IPS-20b (cell line): ENCODE data around the gene GULP1.

Experiments used
- H3K27ac ChIP-seq: one replicate; pipeline ENCODE4 v1.5.1; 2013; ENCODE audit warnings: low read length
- H3K27me3 ChIP-seq: 2 replicates; pipeline ENCODE4 v1.6.1; 2013; ENCODE audit warnings: mild to moderate bottlenecking, low read length, inconsistent platforms; ENCODE audit not compliant: insufficient read depth
- H3K36me3 ChIP-seq: 2 replicates; pipeline ENCODE4 v1.6.1; 2013; ENCODE audit warnings: low read depth, mild to moderate bottlenecking, inconsistent platforms, low read length, moderate library complexity; ENCODE audit not compliant: insufficient read depth
- H3K4me1 ChIP-seq: 2 replicates; pipeline ENCODE4 v1.6.1; 2013; ENCODE audit warnings: mild to moderate bottlenecking, control low read depth, inconsistent platforms, low read length, moderate library complexity; ENCODE audit not compliant: insufficient read depth
- H3K4me3 ChIP-seq: 2 replicates; pipeline ENCODE4 v1.5.1; 2013; ENCODE audit warnings: mild to moderate bottlenecking, low read length, inconsistent platforms
- H3K9ac ChIP-seq: 2 replicates; pipeline ENCODE4 v1.6.1; 2013; ENCODE audit warnings: low read depth, mild to moderate bottlenecking, inconsistent platforms, low read length, moderate library complexity
- H3K9me3 ChIP-seq: 2 replicates; pipeline ENCODE4 v1.6.1; 2013; ENCODE audit warnings: mild to moderate bottlenecking, low read depth, low read length, inconsistent platforms; ENCODE audit not compliant: insufficient read depth

Gene GULP1

GRCh38 chr2:188412190-188412589, 120.5 kb downstream of the GULP1 start:
- H3K27me3 ChIP-seq = no peaks in the 10 kb centered on the region
- 0 out of 2 replicates have a peak, but pooled peaks cover 5% of the 10 kb centered on the region for H3K36me3 ChIP-seq
- no peaks in the 10 kb centered on the region for H3K9me3 ChIP-seq
- no peak overlapping the region for H3K4me3 ChIP-seq
- peaks cover 15% of the 10 kb centered on the region for H3K4me1 ChIP-seq
- no peak overlapping the region for H3K9ac ChIP-seq
- H3K27ac ChIP-seq = no peak overlapping the region

DNA sequence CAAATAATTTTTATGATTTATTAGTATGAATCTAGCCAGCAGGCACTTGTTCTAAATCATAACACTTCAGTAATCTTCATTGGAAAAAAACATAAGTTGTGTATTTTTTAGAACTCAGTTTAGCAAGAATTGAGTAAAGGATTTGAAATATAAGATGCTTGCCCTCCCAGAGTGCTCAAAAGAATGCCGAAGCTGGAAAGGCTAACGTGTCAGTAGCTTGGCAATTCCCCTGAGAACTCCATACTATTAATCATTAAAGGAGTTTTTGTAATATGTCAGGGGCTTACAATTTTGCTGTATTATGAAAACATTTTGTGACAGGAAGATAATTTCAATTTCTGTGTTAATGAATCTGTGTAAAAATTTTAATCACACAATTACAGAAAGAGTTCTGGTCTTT, 122.7 kb downstream of the GULP1 start:
- H3K4me1 ChIP-seq = peaks cover 15% of the 10 kb centered on the region
- 0 out of 2 replicates have a peak, but pooled peaks cover 5% of the 10 kb centered on the region for H3K36me3 ChIP-seq
- no peaks in the 10 kb centered on the region for H3K9me3 ChIP-seq
- H3K27me3 ChIP-seq = no peaks in the 10 kb centered on the region
- no peak overlapping the region for H3K27ac ChIP-seq
- H3K9ac ChIP-seq = no peak overlapping the region
- no peak overlapping the region for H3K4me3 ChIP-seq

- no peak overlapping the region for H3K27ac ChIP-seq
- H3K27me3 ChIP-seq = no peaks in the 10 kb centered on the region
- H3K9ac ChIP-seq = no peak overlapping the region
- H3K4me1 ChIP-seq = peaks cover 10% of the 10 kb centered on the region
- 0 out of 2 replicates have a peak, but pooled peaks cover 5% of the 10 kb centered on the region for H3K36me3 ChIP-seq
- no peak overlapping the region for H3K4me3 ChIP-seq
- H3K9me3 ChIP-seq = no peaks in the 10 kb centered on the region
These were observed 123.4 kb downstream of the GULP1 start for GRCh38 chr2:188414869-188415753.

GRCh38 chr2:188415754-188416083, 124.0 kb downstream of the GULP1 start:
- Histone ChIP-seq H3K4me1 (peaks cover 5% of the 10 kb centered on the region), H3K9ac (no peak overlapping the region), H3K27ac (no peak overlapping the region), H3K36me3 (0 out of 2 replicates have a peak, but pooled peaks cover 5% of the 10 kb centered on the region), H3K9me3 (peaks cover 5% of the 10 kb centered on the region; the same call in 1 of the 2 replicates), H3K4me3 (no peak overlapping the region), H3K27me3 (no peaks in the 10 kb centered on the region)

DNA sequence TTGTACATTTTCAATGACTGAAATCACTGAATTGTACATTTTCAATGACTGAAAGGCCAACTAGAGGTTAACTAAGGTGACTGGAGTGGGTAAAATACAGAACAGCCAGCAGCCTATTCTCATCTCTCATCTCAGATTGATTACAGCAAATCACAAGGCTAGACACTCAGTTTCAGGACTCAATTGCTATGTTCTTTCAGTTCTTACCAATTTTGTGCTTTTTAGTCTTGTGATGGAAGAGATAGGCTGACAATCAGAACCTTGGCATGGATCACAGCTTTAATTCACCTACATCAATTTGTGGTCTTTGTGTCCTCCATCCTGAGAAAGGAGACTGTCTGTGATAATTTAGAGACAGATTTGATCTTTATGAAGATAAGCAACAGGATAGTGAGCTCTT, 124.7 kb downstream of the GULP1 start:
- Histone ChIP-seq H3K4me1 (peaks cover under 1% of the 10 kb centered on the region), H3K9ac (no peak overlapping the region), H3K4me3 (no peak overlapping the region), H3K27ac (no peak overlapping the region), H3K27me3 (no peaks in the 10 kb centered on the region), H3K9me3 (peaks cover 5% of the 10 kb centered on the region; the same call in 1 of the 2 replicates), H3K36me3 (0 out of 2 replicates have a peak, but pooled peaks cover 5% of the 10 kb centered on the region)

DNA sequence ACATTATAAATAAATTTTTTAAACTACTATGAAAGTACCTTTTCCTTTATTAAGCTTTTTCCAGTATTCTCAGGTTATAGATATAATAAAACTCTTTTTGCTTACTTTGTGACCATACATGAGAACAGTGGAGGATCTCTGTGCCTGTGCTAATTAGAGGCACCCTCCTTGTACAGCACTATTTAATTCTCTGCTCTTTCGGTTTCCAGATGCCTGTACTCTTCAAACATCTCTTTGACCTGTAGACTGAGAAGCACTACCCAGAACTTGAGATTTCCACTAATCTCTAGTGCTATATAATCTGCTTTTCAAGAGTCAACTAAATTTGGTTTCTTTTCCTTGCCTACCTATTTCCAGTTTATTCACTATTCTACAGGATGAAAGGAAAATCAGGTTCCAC, 131.1 kb downstream of the GULP1 start:
- peaks cover 29% of the 10 kb centered on the region for H3K4me1 ChIP-seq
- no peak overlapping the region for H3K4me3 ChIP-seq
- peaks cover 5% of the 10 kb centered on the region; the same call in 1 of the 2 replicates for H3K9me3 ChIP-seq
- no peaks in the 10 kb centered on the region for H3K36me3 ChIP-seq
- no peaks in the 10 kb centered on the region for H3K27me3 ChIP-seq
- H3K27ac ChIP-seq = no peak overlapping the region
- H3K9ac ChIP-seq = no peak overlapping the region

GRCh38 chr2:188425266-188425665, 133.6 kb downstream of the GULP1 start:
- Histone ChIP-seq H3K27me3 (no peaks in the 10 kb centered on the region), H3K9me3 (peaks cover 4% of the 10 kb centered on the region; the same call in 1 of the 2 replicates), H3K27ac (no peak overlapping the region), H3K36me3 (no peaks in the 10 kb centered on the region), H3K4me3 (no peak overlapping the region), H3K4me1 (peaks cover 34% of the 10 kb centered on the region), H3K9ac (no peak overlapping the region)

DNA sequence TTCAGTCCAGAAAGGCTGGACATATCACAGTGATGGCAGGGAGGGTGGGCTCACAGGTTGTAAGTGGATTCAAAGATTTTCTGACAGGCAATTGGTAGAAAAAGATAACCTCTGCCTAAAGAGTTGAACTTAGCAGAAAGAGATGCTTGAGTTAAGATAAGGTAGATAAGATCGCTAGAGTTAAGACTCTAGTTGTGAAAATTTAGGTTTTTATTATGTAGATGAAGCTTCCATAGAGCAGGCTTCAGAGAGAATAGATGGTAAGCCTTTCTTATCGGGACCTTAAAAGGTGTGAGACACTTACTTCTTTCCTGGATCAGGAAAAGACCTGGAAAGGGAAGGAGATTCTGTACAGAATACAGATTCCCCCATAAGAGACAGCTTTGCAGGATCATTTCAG, 134.4 kb downstream of the GULP1 start:
- no peak overlapping the region for H3K4me3 ChIP-seq
- H3K27ac ChIP-seq = no peak overlapping the region
- no peaks in the 10 kb centered on the region for H3K27me3 ChIP-seq
- H3K9ac ChIP-seq = no peak overlapping the region
- H3K36me3 ChIP-seq = no peaks in the 10 kb centered on the region
- H3K4me1 ChIP-seq = peaks cover 34% of the 10 kb centered on the region
- no peaks in the 10 kb centered on the region for H3K9me3 ChIP-seq

GRCh38 chr2:188430705-188431104, 139.0 kb downstream of the GULP1 start:
- no peak overlapping the region for H3K27ac ChIP-seq
- H3K27me3 ChIP-seq = no peaks in the 10 kb centered on the region
- no peak overlapping the region for H3K4me3 ChIP-seq
- no peaks in the 10 kb centered on the region for H3K36me3 ChIP-seq
- no peaks in the 10 kb centered on the region for H3K9me3 ChIP-seq
- no peak overlapping the region for H3K9ac ChIP-seq
- peaks cover 29% of the 10 kb centered on the region for H3K4me1 ChIP-seq

- Histone ChIP-seq H3K9ac (no peak overlapping the region), H3K36me3 (no peaks in the 10 kb centered on the region), H3K27ac (no peak overlapping the region), H3K9me3 (no peaks in the 10 kb centered on the region), H3K27me3 (no peaks in the 10 kb centered on the region), H3K4me3 (no peak overlapping the region), H3K4me1 (peaks cover 12% of the 10 kb centered on the region; the same call in 1 of the 2 replicates)
These were observed 142.3 kb downstream of the GULP1 start for GRCh38 chr2:188434018-188434417.

- no peaks in the 10 kb centered on the region for H3K9me3 ChIP-seq
- H3K27ac ChIP-seq = no peak overlapping the region
- no peak overlapping the region for H3K9ac ChIP-seq
- H3K4me3 ChIP-seq = no peak overlapping the region
- H3K27me3 ChIP-seq = no peaks in the 10 kb centered on the region
- H3K4me1 ChIP-seq = peaks cover 22% of the 10 kb centered on the region
- no peaks in the 10 kb centered on the region for H3K36me3 ChIP-seq
These were observed 143.4 kb downstream of the GULP1 start for GRCh38 chr2:188435115-188435514.

DNA sequence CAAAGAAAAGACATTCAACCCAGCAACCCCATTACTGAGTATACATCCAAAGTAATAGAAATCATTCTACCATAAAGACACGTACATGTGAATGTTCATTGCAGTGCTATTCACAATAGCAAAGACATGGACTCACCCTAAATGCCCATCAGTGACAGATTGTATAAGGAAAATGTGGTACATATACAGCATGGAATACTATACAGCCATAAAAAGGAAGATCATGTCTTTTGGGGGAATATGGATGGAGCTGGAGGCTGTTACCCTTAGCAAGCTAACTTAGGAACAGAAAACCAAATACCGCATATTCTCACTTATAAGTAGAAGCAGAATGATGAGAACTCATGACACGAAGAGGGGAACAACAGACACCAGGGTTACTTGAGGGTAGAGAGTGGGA, 145.9 kb downstream of the GULP1 start:
- Histone ChIP-seq H3K27me3 (no peaks in the 10 kb centered on the region), H3K36me3 (no peaks in the 10 kb centered on the region), H3K9ac (no peak overlapping the region), H3K9me3 (no peaks in the 10 kb centered on the region), H3K4me1 (peaks cover 35% of the 10 kb centered on the region), H3K4me3 (no peak overlapping the region), H3K27ac (no peak overlapping the region)
